IMR-90 (cell line): ENCODE data around the gene GJD2. TPM values are rescaled to one million over a fixed set of nuclear protein-coding genes. Genes with fewer than 3 reads are reported as not detected.

Experiments
- ATAC-seq: fragments of 200-7000 bp; cut with Tn5 transposase; 2 replicates; pipeline ENCODE4 v1.9.1; 2020; ENCODE audit warnings: low read depth, mild to moderate bottlenecking, moderate library complexity
- BruUV-seq: library from RNA; stranded (reverse); fragments of 400-500 nt; replicated peaks from 2 replicates; lab custom pipeline; 2021; lab: Mats Ljungman, UMichigan
- CTCF ChIA-PET: fragments of 300-600 bp; formaldehyde crosslinking; extraction: SDS; loops from one replicate; lab custom pipeline; 2021; ENCODE audit warnings: antibody characterized with exemption; lab: Yijun Ruan, JAX
- POLR2A ChIA-PET: fragments of 300-600 bp; sonication (Branson Sonifier 250); formaldehyde crosslinking; loops from one replicate; lab custom pipeline; 2022; ENCODE audit warnings: antibody characterized with exemption; ENCODE audit not compliant: unreplicated experiment; lab: Charles Lee
- DNase-seq: peaks from one replicate; pipeline ENCODE4 v3.0.0; 2013
- H2AFZ ChIP-seq: replicated peaks from 2 replicates; pipeline ENCODE3; 2013; ENCODE audit warnings: low read length, mild to moderate bottlenecking; ENCODE audit not compliant: poor library complexity
- H2AK5ac ChIP-seq: 2 replicates; pipeline ENCODE4 v1.6.1; 2013; ENCODE audit warnings: low read depth, low read length, inconsistent platforms
- H2AK9ac ChIP-seq: replicated peaks from 2 replicates; pipeline ENCODE3; 2013; ENCODE audit warnings: mild to moderate bottlenecking, low read depth, low read length, moderate library complexity; ENCODE audit not compliant: poor library complexity
- H2BK120ac ChIP-seq: 2 replicates; pipeline ENCODE4 v1.6.1; 2013; ENCODE audit warnings: low read depth, low read length, inconsistent platforms
- H2BK15ac ChIP-seq: 3 replicates; pipeline ENCODE4 v1.6.1; 2013; ENCODE audit warnings: low read depth, low read length, inconsistent platforms
- H2BK20ac ChIP-seq: 2 replicates; pipeline ENCODE4 v1.6.1; 2013; ENCODE audit warnings: low read depth, mild to moderate bottlenecking, inconsistent platforms, low read length, moderate library complexity
- H2BK5ac ChIP-seq: 2 replicates; pipeline ENCODE4 v1.6.1; 2013; ENCODE audit warnings: mild to moderate bottlenecking, low read depth, low read length, inconsistent platforms; ENCODE audit not compliant: poor library complexity, severe bottlenecking
- H3K14ac ChIP-seq: replicated peaks from 2 replicates; pipeline ENCODE4 v1.6.1; 2013; ENCODE audit warnings: low read depth, low read length, inconsistent platforms
- H3K18ac ChIP-seq: 2 replicates; pipeline ENCODE4 v1.6.1; 2013; ENCODE audit warnings: low read depth, low read length, control low read depth
- H3K23ac ChIP-seq: 2 replicates; pipeline ENCODE4 v1.6.1; 2013; ENCODE audit warnings: low read depth, low read length, inconsistent platforms
- H3K27ac ChIP-seq: 2 replicates; pipeline ENCODE4 v1.5.1; 2013; ENCODE audit warnings: mild to moderate bottlenecking, control low read depth, low read length; ENCODE audit not compliant: insufficient read depth
- H3K27me3 ChIP-seq: 2 replicates; pipeline ENCODE4 v1.6.1; 2013; ENCODE audit warnings: low read length; ENCODE audit not compliant: control insufficient read depth, insufficient read depth
- H3K36me3 ChIP-seq: 2 replicates; pipeline ENCODE4 v1.6.1; 2013; ENCODE audit warnings: low read length, mixed read lengths; ENCODE audit not compliant: control insufficient read depth, insufficient read depth
- H3K4ac ChIP-seq: 2 replicates; pipeline ENCODE4 v1.6.1; 2013; ENCODE audit warnings: low read depth, low read length, inconsistent platforms
- H3K4me1 ChIP-seq: 2 replicates; pipeline ENCODE4 v1.6.1; 2013; ENCODE audit warnings: low read length, mixed read lengths; ENCODE audit not compliant: control insufficient read depth, insufficient read depth
- H3K4me2 ChIP-seq: 2 replicates; pipeline ENCODE4 v1.6.1; 2013; ENCODE audit warnings: low read depth, mild to moderate bottlenecking, control low read depth, low read length, moderate library complexity
- H3K4me3 ChIP-seq: 2 replicates; pipeline ENCODE4 v1.5.1; 2013; ENCODE audit warnings: low read depth, mild to moderate bottlenecking, control low read depth, low read length, moderate library complexity; ENCODE audit not compliant: insufficient read depth
- H3K56ac ChIP-seq: 2 replicates; pipeline ENCODE4 v1.6.1; 2013; ENCODE audit warnings: low read length, inconsistent platforms; ENCODE audit not compliant: insufficient read depth; ENCODE audit errors: extremely low read depth
- H3K79me1 ChIP-seq, 2 experiments: 2 replicates each; pipeline ENCODE4 v1.6.1; 2013; ENCODE audit warnings: low read length in 2 of 2, inconsistent platforms in 1 of 2, low read depth in 1 of 2
- H3K9ac ChIP-seq: 2 replicates; pipeline ENCODE4 v1.6.1; 2013; ENCODE audit warnings: low read depth, low read length, control low read depth
- H3K9me1 ChIP-seq: 2 replicates; pipeline ENCODE4 v1.6.1; 2013; ENCODE audit warnings: low read length, inconsistent platforms; ENCODE audit not compliant: insufficient read depth
- H3K9me3 ChIP-seq: 2 replicates; pipeline ENCODE4 v1.6.1; 2013; ENCODE audit warnings: low read length; ENCODE audit not compliant: control insufficient read depth, insufficient read depth
- H4K20me1 ChIP-seq: 2 replicates; pipeline ENCODE4 v1.6.1; 2013; ENCODE audit warnings: low read length, inconsistent platforms; ENCODE audit not compliant: insufficient read depth
- H4K5ac ChIP-seq: 2 replicates; pipeline ENCODE4 v1.6.1; 2013; ENCODE audit warnings: mild to moderate bottlenecking, low read depth, low read length, control low read depth
- H4K8ac ChIP-seq, 2 experiments: 2 replicates each; pipeline ENCODE4 v1.6.1; 2013; ENCODE audit warnings: low read depth in 2 of 2, low read length in 2 of 2, control low read depth in 1 of 2, inconsistent platforms in 1 of 2
- H4K91ac ChIP-seq: 2 replicates; pipeline ENCODE4 v1.6.1; 2013; ENCODE audit warnings: low read depth, low read length, inconsistent platforms; ENCODE audit not compliant: insufficient read depth
- BHLHE40 ChIP-seq: fragments of 150-350 bp; IDR thresholded peaks from 2 replicates; pipeline ENCODE4 v1.6.1; 2016; ENCODE audit warnings: mild to moderate bottlenecking, low read depth, low read length
- CEBPB ChIP-seq: IDR thresholded peaks from 2 replicates; pipeline ENCODE4 v1.6.1; 2012; ENCODE audit warnings: low read depth, low read length, improper control_type of control experiment
- CHD1 ChIP-seq: IDR thresholded peaks from 2 replicates; pipeline ENCODE4 v1.6.1; 2012; ENCODE audit warnings: low read depth, low read length, improper control_type of control experiment
- FOS ChIP-seq: fragments of 150-350 bp; IDR thresholded peaks from 2 replicates; pipeline ENCODE4 v1.6.1; 2016; ENCODE audit warnings: low read depth, low read length
- MAFK ChIP-seq: IDR thresholded peaks from 2 replicates; pipeline ENCODE4 v1.6.1; 2012; ENCODE audit warnings: low read depth, low read length, improper control_type of control experiment
- MXI1 ChIP-seq: IDR thresholded peaks from 2 replicates; pipeline ENCODE4 v1.6.1; 2012; ENCODE audit warnings: low read depth, mild to moderate bottlenecking, low read length, moderate library complexity, borderline replicate concordance
- NFE2L2 ChIP-seq: fragments of 150-350 bp; IDR thresholded peaks from 2 replicates; pipeline ENCODE4 v1.6.1; 2016; ENCODE audit warnings: low read depth, mild to moderate bottlenecking, low read length
- POLR2A ChIP-seq: IDR thresholded peaks from 2 replicates; pipeline ENCODE4 v1.6.1; 2012; ENCODE audit warnings: mild to moderate bottlenecking, low read depth, low read length
- RAD21 ChIP-seq: IDR thresholded peaks from 2 replicates; pipeline ENCODE4 v1.6.1; 2012; ENCODE audit warnings: low read length, improper control_type of control experiment
- RCOR1 ChIP-seq: IDR thresholded peaks from 2 replicates; pipeline ENCODE4 v1.6.1; 2012; ENCODE audit warnings: mild to moderate bottlenecking, low read length, improper control_type of control experiment; ENCODE audit not compliant: insufficient replicate concordance
- RFX5 ChIP-seq: IDR thresholded peaks from 2 replicates; pipeline ENCODE4 v1.8.0; 2012; ENCODE audit warnings: low read depth, mild to moderate bottlenecking, low read length, moderate library complexity
- WGBS, 2 experiments: methylation state at CpG; one replicate each; pipeline versions ENCODE4 v1.1.5 to v1.1.7; 2013; ENCODE audit warnings: missing lambda C conversion rate in 2 of 2; ENCODE audit not compliant: insufficient read length in 1 of 2; ENCODE audit errors: extremely low coverage in 2 of 2; 5-methylcytosine and 5-hydroxymethylcytosine counted together
- dilution Hi-C: fragments of 300-500 bp; cut with HindIII; formaldehyde crosslinking; loops from one replicate; pipeline ENCODE4 v1.14.3; 2018; ENCODE audit warnings: low sequenced_read_pairs; ENCODE audit not compliant: unreplicated experiment
- in situ Hi-C: fragments of 300-500 bp; cut with MboI; formaldehyde crosslinking; loops from 3 replicates; pipeline ENCODE4 v1.14.3; 2019; ENCODE audit warnings: low sequenced_read_pairs, inconsistent platforms, mixed read lengths
- intact Hi-C: fragments of 100-400 bp; cut with micrococcal nuclease; formaldehyde crosslinking; loops from 2 replicates; pipeline ENCODE4 v1.10.0; 2022
- polyA plus RNA-seq, 3 experiments: library from polyadenylated mRNA; depleted of rRNA; stranded (reverse); fragments of >200 nt; gene quantifications; 2 replicates each; pipeline ENCODE4 v1.2.3, GENCODE V29; 2012; ENCODE audit warnings: low replicate concordance in 1 of 3
- total RNA-seq: library from RNA; depleted of rRNA; stranded (reverse); fragments of >200 nt; gene quantifications from 2 replicates; pipeline ENCODE4 v1.2.3, GENCODE V29; 2012
- TF ChIP-seq, protein P1 (sequence below): fragments of 150-350 bp; IDR thresholded peaks from 2 replicates; pipeline ENCODE4 v1.6.1; 2016; ENCODE audit warnings: low read depth, mild to moderate bottlenecking, low read length, moderate library complexity, borderline replicate concordance
- TF ChIP-seq, protein P2 (sequence below): fragments of 150-350 bp; IDR thresholded peaks from 2 replicates; pipeline ENCODE4 v1.6.1; 2017; ENCODE audit warnings: mild to moderate bottlenecking, antibody characterized with exemption, low read length, low read depth

Gene GJD2
- total and polyA plus RNA-seq, 2 of the 4 experiments (the other 2 are of a cell fraction), result not detected

DNA sequence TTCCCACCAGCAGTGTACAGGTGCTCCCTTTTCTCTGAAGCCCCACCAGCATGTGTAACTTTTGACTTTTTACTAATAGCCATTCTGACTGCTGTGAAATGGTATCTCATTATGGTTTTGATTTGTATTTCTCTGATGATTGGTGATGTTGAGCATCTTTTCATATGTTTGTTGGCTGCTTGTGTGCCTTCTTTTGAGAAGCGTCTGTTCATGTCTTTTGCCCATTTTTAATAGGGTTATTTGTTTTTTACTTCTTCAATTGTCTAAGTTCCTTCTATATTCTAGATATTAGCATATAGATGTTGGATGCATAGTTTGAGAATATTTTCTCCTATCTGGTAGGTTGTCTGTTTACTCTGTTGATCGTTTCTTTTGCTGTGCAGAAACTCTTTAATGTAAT lies 25.9 kb upstream of the GJD2 start:
- intact Hi-C loops, result loop anchor here (5.0 kb wide), 1 partner anchor 33 kb away; no protein-coding TSS in a partner anchor
- Histone ChIP-seq H3K79me1 (no peaks in the 10 kb centered on the region), H3K56ac (no peak overlapping the region), H2BK15ac (no peak overlapping the region), H3K23ac (no peak overlapping the region), H2BK5ac (no peak overlapping the region), H3K36me3 (no peaks in the 10 kb centered on the region), H3K9me3 (no peaks in the 10 kb centered on the region; the same call in 1 of the 2 replicates), H2AK9ac (no peak overlapping the region), H4K8ac (no peak overlapping the region), H4K5ac (no peak overlapping the region), H2AK5ac (no peak overlapping the region), H3K4ac (no peak overlapping the region), H3K4me2 (no peak overlapping the region), H4K91ac (no peak overlapping the region), H3K27ac (no peak overlapping the region), H2BK20ac (no peak overlapping the region), H3K4me1 (no peaks in the 10 kb centered on the region), H2BK120ac (no peak overlapping the region), H3K9me1 (no peaks in the 10 kb centered on the region), H3K14ac (no peak overlapping the region), H3K18ac (no peak overlapping the region), H4K20me1 (no peaks in the 10 kb centered on the region), H3K27me3 (peaks cover 14% of the 10 kb centered on the region), H2AFZ (no peak overlapping the region), H3K4me3 (no peak overlapping the region), H3K9ac (no peak overlapping the region)
- in situ Hi-C loops, result no loop called here
- CTCF ChIA-PET, result no interaction called here
- no CpG with 5 or more reads among the region's 2 CpGs for WGBS, 2 experiments
- POLR2A ChIA-PET, result no interaction called here
- no TSS peak for BruUV-seq
- DNase-seq (no peak), ATAC-seq (no peak)
- dilution Hi-C loops, result no loop called here
- TF ChIP-seq MAFK (no peak), MXI1 (no peak), RCOR1 (no peak), CEBPB (no peak), BHLHE40 (no peak), RAD21 (no peak), NFE2L2 (no peak), RFX5 (no peak), FOS (no peak), CHD1 (no peak), POLR2A (no peak)
- TF ChIP-seq, protein P1, sequence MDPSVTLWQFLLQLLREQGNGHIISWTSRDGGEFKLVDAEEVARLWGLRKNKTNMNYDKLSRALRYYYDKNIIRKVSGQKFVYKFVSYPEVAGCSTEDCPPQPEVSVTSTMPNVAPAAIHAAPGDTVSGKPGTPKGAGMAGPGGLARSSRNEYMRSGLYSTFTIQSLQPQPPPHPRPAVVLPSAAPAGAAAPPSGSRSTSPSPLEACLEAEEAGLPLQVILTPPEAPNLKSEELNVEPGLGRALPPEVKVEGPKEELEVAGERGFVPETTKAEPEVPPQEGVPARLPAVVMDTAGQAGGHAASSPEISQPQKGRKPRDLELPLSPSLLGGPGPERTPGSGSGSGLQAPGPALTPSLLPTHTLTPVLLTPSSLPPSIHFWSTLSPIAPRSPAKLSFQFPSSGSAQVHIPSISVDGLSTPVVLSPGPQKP, result no peak
- TF ChIP-seq, protein P2, sequence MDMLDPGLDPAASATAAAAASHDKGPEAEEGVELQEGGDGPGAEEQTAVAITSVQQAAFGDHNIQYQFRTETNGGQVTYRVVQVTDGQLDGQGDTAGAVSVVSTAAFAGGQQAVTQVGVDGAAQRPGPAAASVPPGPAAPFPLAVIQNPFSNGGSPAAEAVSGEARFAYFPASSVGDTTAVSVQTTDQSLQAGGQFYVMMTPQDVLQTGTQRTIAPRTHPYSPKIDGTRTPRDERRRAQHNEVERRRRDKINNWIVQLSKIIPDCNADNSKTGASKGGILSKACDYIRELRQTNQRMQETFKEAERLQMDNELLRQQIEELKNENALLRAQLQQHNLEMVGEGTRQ, result no peak
